Central memory CD8-positive, alpha-beta T cell (primary cell): ENCODE measurements around the gene TSPAN32.

ENCODE experiments used
- ATAC-seq: fragments of 150-1000 bp; cut with Tn5 transposase; replicated peaks from 2 replicates; pipeline ENCODE4 v1.10.0; 2022; ENCODE audit warnings: mild to moderate bottlenecking, moderate FRiP score, moderate number of reproducible peaks; ENCODE audit not compliant: poor library complexity, severe bottlenecking; ENCODE audit errors: extremely low read depth
- DNase-seq, 2 donors: peaks; one replicate each; pipeline ENCODE4 v3.0.0; 2021; ENCODE audit warnings: low spot score in 2 of 2
- H3K27ac Mint-ChIP-seq: one replicate; pipeline ENCODE4 v1.8.0; 2022; ENCODE audit warnings: low read depth, mild to moderate bottlenecking, moderate library complexity, mixed read lengths
- H3K27me3 Mint-ChIP-seq: one replicate; pipeline ENCODE4 v1.8.0; 2022; ENCODE audit warnings: mixed read lengths
- H3K36me3 Mint-ChIP-seq: one replicate; pipeline ENCODE4 v1.8.0; 2022; ENCODE audit warnings: mild to moderate bottlenecking, moderate library complexity, mixed read lengths; ENCODE audit not compliant: insufficient read depth
- H3K4me1 Mint-ChIP-seq: one replicate; pipeline ENCODE4 v1.8.0; 2022; ENCODE audit warnings: mixed read lengths
- H3K4me3 Mint-ChIP-seq: one replicate; pipeline ENCODE4 v1.8.0; 2022; ENCODE audit warnings: mild to moderate bottlenecking, moderate library complexity, mixed read lengths
- H3K9me3 Mint-ChIP-seq: one replicate; pipeline ENCODE4 v1.8.0; 2022; ENCODE audit warnings: mixed read lengths

TSPAN32 gene

DNA sequence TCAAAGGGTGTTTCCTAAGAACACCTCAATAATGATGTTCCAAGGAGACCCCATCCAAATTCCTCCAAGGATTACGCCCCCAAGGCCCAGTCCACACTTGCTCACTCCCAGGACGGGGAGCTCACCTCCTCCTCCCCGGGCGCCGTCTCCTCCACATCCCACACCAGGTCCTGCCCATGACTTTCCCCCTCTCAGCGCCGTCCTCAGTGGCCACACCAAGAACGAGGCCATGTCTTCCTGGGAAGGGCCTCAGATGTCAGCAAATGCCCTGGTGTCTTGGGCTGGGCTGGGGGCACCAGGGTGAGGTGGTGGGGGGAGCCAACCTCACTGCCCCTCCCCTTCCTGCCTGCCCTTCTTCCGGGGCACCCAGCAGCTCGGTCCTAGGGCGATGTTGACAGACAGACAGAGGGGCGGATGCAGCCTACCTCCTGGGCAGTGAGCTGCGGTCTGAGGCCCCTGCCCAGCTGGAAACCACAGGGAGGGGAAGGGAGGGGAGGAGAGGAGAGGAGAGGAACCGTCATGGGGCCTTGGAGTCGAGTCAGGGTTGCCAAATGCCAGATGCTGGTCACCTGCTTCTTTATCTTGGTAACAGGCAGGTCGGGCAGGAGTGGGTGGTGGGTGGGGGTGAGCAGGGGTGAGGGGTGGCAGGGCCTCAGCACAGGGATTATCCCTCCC lies at the start of gene TSPAN32, which contains the start of gene C11orf21:
TSS of gene TSPAN32 (plus strand) at position 383 of the 675 bp plus-strand sequence. CDS start at position 520, 137 bp downstream.
TSS of gene C11orf21 (minus strand) at position 288 of the 675 bp plus-strand sequence. CDS start at position 178, 110 bp downstream.
- Mint-ChIP-seq H3K27ac (peak within 1 kb of the TSS; percentile 73), H3K4me3 (peak within 1 kb of the TSS; percentile 89), H3K4me1 (peaks cover 74% of the 10 kb centered on the region), H3K27me3 (no peaks in the 10 kb centered on the region), H3K9me3 (no peaks in the 10 kb centered on the region), H3K36me3 (peaks cover 27% of the 10 kb centered on the region)
- ATAC-seq (peak; percentile 63), DNase-seq (peak; percentile 31 to 34)

DNA sequence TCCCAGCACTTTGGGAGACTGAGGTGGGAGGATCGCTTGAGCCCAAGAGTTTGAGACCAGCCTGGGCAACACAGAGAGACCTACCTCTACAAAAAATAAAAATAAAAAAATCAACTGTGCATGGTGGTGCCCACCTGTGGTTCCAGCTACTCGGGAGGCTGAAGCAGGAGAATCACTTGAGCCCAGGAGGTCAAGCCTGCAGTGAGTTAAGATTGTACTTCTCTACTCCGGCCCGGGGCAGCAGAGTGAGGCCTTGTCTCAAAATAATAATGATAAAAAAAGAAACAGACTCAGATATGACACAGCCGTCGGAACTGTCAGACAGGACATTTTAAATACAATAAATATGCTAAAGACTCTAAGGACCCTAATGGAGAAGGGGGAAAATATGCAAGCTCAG lies 49.8 kb upstream of the TSPAN32 start:
- H3K27ac Mint-ChIP-seq: no peak overlapping the region
- ATAC-seq: no peak
- DNase-seq: no peak
- no peaks in the 10 kb centered on the region for H3K36me3 Mint-ChIP-seq
- no peak overlapping the region for H3K4me3 Mint-ChIP-seq
- H3K9me3 Mint-ChIP-seq: no peaks in the 10 kb centered on the region
- H3K4me1 Mint-ChIP-seq: no peaks in the 10 kb centered on the region
- peaks cover 15% of the 10 kb centered on the region for H3K27me3 Mint-ChIP-seq

DNA sequence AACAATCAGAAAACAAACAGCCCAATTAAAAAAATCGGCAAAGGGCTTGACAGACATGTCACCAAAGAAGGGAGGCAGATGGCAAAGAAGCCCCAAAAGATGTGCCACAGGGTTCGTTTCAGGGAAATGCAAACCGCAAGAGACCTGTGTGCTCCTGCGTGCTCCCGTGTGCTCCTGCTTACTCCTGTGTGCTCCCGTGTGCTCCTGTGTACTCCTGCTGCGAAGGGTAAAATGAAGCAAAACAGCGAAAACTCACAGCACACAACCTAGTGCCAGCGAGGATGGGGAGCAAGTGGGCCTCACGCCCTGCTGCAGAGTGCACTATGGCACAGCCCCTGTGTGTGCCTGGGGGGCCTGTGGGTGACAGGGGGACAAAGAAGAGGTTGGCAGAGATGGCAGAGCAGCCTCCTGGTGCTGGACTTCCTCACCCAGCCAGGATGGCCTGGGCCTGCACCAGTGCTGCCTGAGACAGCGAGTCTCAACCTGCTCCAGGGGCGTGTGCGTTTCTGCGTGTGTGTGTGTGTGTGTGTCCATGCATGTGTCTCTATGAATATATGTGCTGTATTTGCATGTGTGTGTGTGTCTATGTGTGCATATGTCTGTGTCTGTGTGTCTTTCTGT lies 45.4 kb upstream of the TSPAN32 start:
- no peak overlapping the region for H3K27ac Mint-ChIP-seq
- no peak overlapping the region for H3K4me3 Mint-ChIP-seq
- DNase-seq (no peak), ATAC-seq (no peak)
- no peaks in the 10 kb centered on the region for H3K27me3 Mint-ChIP-seq
- no peaks in the 10 kb centered on the region for H3K36me3 Mint-ChIP-seq
- H3K9me3 Mint-ChIP-seq: no peaks in the 10 kb centered on the region
- H3K4me1 Mint-ChIP-seq: peaks cover 4% of the 10 kb centered on the region

DNA sequence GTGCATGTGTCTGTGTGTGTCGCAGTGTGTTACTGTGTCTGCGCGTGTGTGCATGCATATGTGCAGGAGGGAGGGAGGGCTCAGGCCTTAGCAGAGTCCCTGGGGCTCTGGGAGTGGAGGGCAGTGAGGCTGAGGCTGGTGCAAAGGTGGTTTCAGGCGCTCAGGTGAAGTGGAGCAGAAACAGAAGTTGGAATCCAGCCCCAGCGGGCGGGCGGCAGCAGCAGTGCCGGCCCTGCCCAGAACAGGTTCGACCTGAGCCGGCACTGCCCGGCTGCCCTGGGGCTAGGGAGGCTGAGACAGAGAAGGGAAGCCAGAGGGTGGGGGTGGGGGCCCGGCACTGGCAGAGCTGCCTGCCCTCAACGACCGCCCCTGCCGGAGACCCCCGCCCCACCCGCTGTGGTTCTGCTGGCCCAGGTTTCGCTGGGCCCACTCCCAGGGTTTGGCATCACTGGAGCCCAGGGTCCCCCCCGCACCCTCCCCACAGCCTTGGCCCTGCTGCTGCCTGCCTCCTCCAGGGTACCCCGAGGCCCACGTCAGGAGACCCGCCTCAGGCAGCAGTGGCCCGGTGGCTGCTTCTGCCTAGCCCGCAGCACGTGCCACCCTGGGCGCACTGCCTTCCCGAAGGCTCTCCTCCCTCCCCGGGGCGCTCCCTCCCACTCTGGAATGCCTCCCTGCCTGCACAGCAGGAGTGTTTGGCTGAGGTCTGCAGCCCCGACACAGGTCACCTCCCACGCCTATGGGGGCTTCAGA lies 44.7 kb upstream of the TSPAN32 start:
- no peak for DNase-seq
- H3K27ac Mint-ChIP-seq: no peak overlapping the region
- no peaks in the 10 kb centered on the region for H3K27me3 Mint-ChIP-seq
- no peak for ATAC-seq
- H3K4me1 Mint-ChIP-seq: peaks cover 4% of the 10 kb centered on the region
- no peaks in the 10 kb centered on the region for H3K36me3 Mint-ChIP-seq
- no peak overlapping the region for H3K4me3 Mint-ChIP-seq
- H3K9me3 Mint-ChIP-seq: no peaks in the 10 kb centered on the region

DNA sequence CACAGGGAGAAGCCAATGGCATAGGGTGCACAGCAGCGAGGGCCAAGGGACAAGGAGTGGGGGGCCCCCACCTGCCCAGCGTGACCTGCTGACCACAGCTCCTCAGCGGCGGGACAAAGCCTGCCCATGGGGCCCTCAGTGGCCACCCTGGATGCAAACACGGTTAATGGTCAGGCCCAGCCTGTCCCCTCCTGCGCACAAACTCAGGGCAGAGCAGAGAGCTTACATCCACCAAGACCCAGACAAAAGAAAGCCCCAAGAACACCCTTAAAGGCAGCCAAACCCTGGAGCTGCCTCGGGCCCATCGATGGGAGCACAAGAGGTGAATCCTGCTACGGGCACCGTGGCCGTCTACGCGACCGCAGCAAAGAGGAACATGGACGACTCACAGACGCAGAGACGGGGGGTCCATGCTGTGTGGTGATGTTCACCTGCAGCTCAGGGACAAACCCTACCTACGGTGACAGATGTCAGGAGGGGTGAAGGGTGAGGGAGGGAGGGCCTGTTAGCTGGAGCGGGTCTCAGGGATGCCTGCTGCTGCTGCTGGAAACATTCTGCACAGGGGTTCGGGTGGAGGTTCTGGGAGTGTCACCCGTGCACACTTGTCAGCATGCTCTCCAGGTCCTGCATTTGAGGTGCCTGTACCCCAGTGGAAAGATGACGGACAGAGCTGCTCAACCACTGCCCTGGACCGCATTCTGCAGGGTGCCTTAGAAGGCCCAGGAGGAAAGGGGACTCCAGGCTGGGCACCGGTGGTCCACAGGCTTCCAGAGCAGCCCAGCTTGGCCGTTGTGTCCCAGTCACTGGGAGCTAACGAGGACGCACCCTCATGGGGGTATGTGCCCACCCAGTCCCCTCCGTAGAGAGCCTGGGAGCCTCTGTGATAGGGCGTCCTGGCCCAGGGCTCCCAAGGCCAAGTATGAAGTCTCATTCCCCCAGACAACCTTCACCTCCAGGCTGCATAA lies 43.0 kb upstream of the TSPAN32 start:
- no peaks in the 10 kb centered on the region for H3K27me3 Mint-ChIP-seq
- H3K36me3 Mint-ChIP-seq: no peaks in the 10 kb centered on the region
- ATAC-seq (no peak), DNase-seq (no peak)
- H3K27ac Mint-ChIP-seq: no peak overlapping the region
- no peaks in the 10 kb centered on the region for H3K9me3 Mint-ChIP-seq
- H3K4me3 Mint-ChIP-seq: no peak overlapping the region
- H3K4me1 Mint-ChIP-seq: peaks cover 4% of the 10 kb centered on the region

- H3K4me1 Mint-ChIP-seq: peaks cover 4% of the 10 kb centered on the region
- H3K27me3 Mint-ChIP-seq: no peaks in the 10 kb centered on the region
- no peak overlapping the region for H3K27ac Mint-ChIP-seq
- no peaks in the 10 kb centered on the region for H3K9me3 Mint-ChIP-seq
- DNase-seq (no peak), ATAC-seq (no peak)
- H3K4me3 Mint-ChIP-seq: no peak overlapping the region
- no peaks in the 10 kb centered on the region for H3K36me3 Mint-ChIP-seq
Observed at GRCh38 chr11:2259466-2259830, 42.4 kb upstream of the TSPAN32 start.

GRCh38 chr11:2259897-2260451 lies 41.8 kb upstream of the TSPAN32 start:
- Mint-ChIP-seq H3K9me3 (no peaks in the 10 kb centered on the region), H3K27ac (no peak overlapping the region), H3K4me3 (no peak overlapping the region), H3K27me3 (no peaks in the 10 kb centered on the region), H3K4me1 (peaks cover 4% of the 10 kb centered on the region), H3K36me3 (no peaks in the 10 kb centered on the region)
- peak in 1 of 2 donors; percentile 7 for DNase-seq
- ATAC-seq: no peak

GRCh38 chr11:2260491-2261364 lies 41.1 kb upstream of the TSPAN32 start:
- Mint-ChIP-seq H3K27me3 (no peaks in the 10 kb centered on the region), H3K4me1 (peaks cover 11% of the 10 kb centered on the region), H3K36me3 (no peaks in the 10 kb centered on the region), H3K27ac (no peak overlapping the region), H3K9me3 (no peaks in the 10 kb centered on the region), H3K4me3 (no peak overlapping the region)
- DNase-seq (peak in 1 of 2 donors; percentile 7), ATAC-seq (no peak)

DNA sequence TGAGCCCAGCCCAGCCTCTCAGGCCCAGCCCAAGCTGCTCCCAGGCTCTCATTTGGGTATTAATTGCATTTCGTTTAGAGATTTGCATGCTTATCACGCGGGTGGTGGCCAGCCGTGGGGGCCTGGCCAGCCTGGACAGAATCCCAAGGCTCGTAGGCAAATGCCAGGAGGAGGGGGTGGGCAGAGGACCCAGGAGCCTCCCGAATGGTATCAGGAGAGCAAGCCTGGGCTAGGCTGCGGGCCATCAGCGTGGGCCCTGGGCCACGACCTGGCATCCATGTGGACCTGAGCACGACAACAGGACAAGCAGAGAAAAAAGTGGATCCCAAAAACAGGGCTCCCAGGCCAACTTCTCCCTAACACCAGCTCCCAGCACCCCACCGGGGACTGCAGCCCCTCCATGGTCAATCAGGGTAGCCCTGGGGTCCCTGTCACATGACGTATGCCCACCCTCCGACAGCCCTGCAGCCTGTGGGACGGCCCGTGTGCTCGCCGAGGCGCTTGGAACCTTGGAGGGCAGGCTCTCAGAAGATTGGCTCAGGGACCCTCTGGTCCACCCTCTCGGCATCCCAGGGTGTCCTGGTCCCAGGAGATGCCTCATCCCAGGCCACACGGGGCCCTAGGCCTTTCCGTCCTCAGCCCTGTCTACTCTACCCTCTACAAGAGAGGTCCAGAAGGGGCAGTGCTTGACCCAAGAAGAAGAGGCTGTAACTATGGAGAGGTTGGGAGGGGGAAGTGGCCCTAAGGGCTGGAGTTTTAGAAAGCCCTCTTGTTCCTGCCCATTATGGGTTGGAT lies 40.2 kb upstream of the TSPAN32 start:
- no peak overlapping the region for H3K27ac Mint-ChIP-seq
- no peaks in the 10 kb centered on the region for H3K9me3 Mint-ChIP-seq
- no peaks in the 10 kb centered on the region for H3K27me3 Mint-ChIP-seq
- no peak for DNase-seq
- H3K36me3 Mint-ChIP-seq: no peaks in the 10 kb centered on the region
- peaks cover 20% of the 10 kb centered on the region for H3K4me1 Mint-ChIP-seq
- no peak for ATAC-seq
- H3K4me3 Mint-ChIP-seq: no peak overlapping the region

DNA sequence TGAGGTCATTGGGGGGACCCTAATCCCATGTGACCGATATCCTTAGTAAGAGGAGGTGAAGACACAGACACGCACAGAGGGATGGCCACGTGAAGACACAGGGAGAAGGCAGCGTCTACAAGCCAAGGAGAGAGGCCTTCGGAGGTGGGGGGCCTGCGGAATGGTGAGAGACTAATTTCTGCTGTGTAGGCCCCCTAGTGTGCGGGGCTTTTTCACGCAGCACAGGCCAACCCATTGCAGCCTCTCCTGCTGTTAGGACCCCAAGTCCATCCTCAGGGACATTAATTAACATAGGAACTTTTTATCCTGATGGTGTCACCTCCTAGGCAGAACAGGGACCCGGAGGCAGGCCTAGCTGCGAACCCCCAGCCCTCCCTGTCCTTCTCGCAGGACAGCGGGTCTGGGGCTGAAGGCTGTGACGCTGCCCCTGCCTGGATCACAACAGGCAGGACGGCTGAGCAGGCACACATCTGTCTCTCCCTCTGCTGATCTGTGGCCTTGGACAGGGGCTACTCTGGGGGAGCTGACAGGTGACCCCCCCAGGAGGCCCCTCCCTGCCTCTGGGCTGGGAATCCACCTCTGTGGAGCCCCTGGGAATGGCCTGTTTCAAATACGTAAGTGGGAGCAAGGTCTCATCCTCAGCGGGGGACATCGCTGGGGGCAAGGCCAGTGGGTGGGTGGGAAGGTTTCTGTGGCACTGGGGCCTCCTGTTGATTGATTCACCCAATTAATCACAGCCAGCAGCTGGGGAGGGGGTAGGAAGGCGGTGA lies 39.3 kb upstream of the TSPAN32 start:
- ATAC-seq: no peak
- Mint-ChIP-seq H3K27me3 (no peaks in the 10 kb centered on the region), H3K9me3 (no peaks in the 10 kb centered on the region), H3K27ac (no peak overlapping the region), H3K4me3 (no peak overlapping the region), H3K4me1 (peaks cover 21% of the 10 kb centered on the region), H3K36me3 (no peaks in the 10 kb centered on the region)
- no peak for DNase-seq
